Gastroesophageal sphincter (tissue), 3 donors: ENCODE measurements around the gene SPATA46.

ENCODE experiments used
- POLR2A ChIP-seq, 2 donors: fragments of 450-650 bp; IDR thresholded peaks; one replicate each; pipeline ENCODE4 v1.6.1; 2017; ENCODE audit warnings: antibody characterized with exemption in 2 of 2, mild to moderate bottlenecking in 2 of 2, moderate library complexity in 1 of 2
- TF ChIP-seq, protein P1 (sequence below), 4 experiments: fragments of 200-600 bp in 2 of 4; fragments of 450-650 bp in 2 of 4; sonication (generic) in 1 of 4; IDR thresholded peaks; one replicate each; pipeline ENCODE4 v1.5.1; 2017 to 2019; ENCODE audit warnings: antibody characterized with exemption in 4 of 4, mild to moderate bottlenecking in 2 of 4, moderate library complexity in 2 of 4

GRCh38 chr1:162373072-162373427 lies 3.6 kb downstream of the SPATA46 start:
- TF ChIP-seq POLR2A (IDR thresholded peaks at IDR 0.05): no peak
- TF ChIP-seq, protein P1, sequence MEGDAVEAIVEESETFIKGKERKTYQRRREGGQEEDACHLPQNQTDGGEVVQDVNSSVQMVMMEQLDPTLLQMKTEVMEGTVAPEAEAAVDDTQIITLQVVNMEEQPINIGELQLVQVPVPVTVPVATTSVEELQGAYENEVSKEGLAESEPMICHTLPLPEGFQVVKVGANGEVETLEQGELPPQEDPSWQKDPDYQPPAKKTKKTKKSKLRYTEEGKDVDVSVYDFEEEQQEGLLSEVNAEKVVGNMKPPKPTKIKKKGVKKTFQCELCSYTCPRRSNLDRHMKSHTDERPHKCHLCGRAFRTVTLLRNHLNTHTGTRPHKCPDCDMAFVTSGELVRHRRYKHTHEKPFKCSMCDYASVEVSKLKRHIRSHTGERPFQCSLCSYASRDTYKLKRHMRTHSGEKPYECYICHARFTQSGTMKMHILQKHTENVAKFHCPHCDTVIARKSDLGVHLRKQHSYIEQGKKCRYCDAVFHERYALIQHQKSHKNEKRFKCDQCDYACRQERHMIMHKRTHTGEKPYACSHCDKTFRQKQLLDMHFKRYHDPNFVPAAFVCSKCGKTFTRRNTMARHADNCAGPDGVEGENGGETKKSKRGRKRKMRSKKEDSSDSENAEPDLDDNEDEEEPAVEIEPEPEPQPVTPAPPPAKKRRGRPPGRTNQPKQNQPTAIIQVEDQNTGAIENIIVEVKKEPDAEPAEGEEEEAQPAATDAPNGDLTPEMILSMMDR (IDR thresholded peaks at IDR 0.05): no peak
